GM18873 (cell line): ENCODE measurements around the gene ZNF646.

Source experiments
- ATAC-seq: cut with Tn5 transposase; IDR thresholded peaks from one replicate; pipeline ENCODE4 v1.9.1; 2021; ENCODE audit warnings: mild to moderate bottlenecking, moderate library complexity, moderate number of reproducible peaks; ENCODE audit not compliant: unreplicated experiment, low FRiP score

Gene ZNF646

GRCh38 chr16:31106509-31107464 lies 32.6 kb downstream of the ZNF646 start:
- no peak for ATAC-seq

- peak; percentile 54 for ATAC-seq
These were observed 33.2 kb downstream of the ZNF646 start for GRCh38 chr16:31107465-31107867.

- ATAC-seq = no peak
These were observed 34.0 kb downstream of the ZNF646 start, which contains the start of gene BCKDK for GRCh38 chr16:31108035-31108793. Gene BCKDK (plus strand): TSS chr16:31108386. CDS start chr16:31109224, 838 bp downstream.

GRCh38 chr16:31108794-31109558 lies 34.8 kb downstream of the ZNF646 start:
- no peak for ATAC-seq

GRCh38 chr16:31109622-31110021 lies 35.4 kb downstream of the ZNF646 start:
- no peak for ATAC-seq

GRCh38 chr16:31110106-31111034 lies 36.1 kb downstream of the ZNF646 start:
- no peak for ATAC-seq

- ATAC-seq = no peak
These were observed 37.8 kb downstream of the ZNF646 start for GRCh38 chr16:31111881-31112466.

GRCh38 chr16:31112711-31113110 lies 38.5 kb downstream of the ZNF646 start:
- ATAC-seq = no peak

GRCh38 chr16:31113121-31114120 lies 39.2 kb downstream of the ZNF646 start:
- no peak for ATAC-seq

GRCh38 chr16:31114468-31114867 lies 40.2 kb downstream of the ZNF646 start:
- no peak for ATAC-seq

- peak; percentile 79 for ATAC-seq
These were observed 43.4 kb downstream of the ZNF646 start, which contains the start of gene KAT8 for GRCh38 chr16:31117384-31118222. Gene KAT8 (plus strand): TSS chr16:31117664. CDS start chr16:31117682, 18 bp downstream.

GRCh38 chr16:31118223-31119155 lies 44.3 kb downstream of the ZNF646 start:
- no peak for ATAC-seq

- ATAC-seq = no peak
These were observed 45.9 kb downstream of the ZNF646 start for GRCh38 chr16:31120129-31120528.

- ATAC-seq = no peak
These were observed 51.6 kb downstream of the ZNF646 start for GRCh38 chr16:31125844-31126243.

- ATAC-seq = no peak
These were observed 53.0 kb downstream of the ZNF646 start for GRCh38 chr16:31127182-31127581.
